H1 (cell line): ENCODE data around the gene MARCHF3. TPM values are rescaled to one million over a fixed set of nuclear protein-coding genes. Genes with fewer than 3 reads are reported as not detected.

Experiments
- CTCF ChIA-PET: fragments of 300-600 bp; sonication (Branson Sonifier 250); formaldehyde crosslinking; loops from one replicate; lab custom pipeline; 2021; ENCODE audit not compliant: partially characterized antibody; lab: Charles Lee
- POLR2A ChIA-PET: fragments of 300-600 bp; sonication (Branson Sonifier 250); formaldehyde crosslinking; loops from one replicate; lab custom pipeline; 2021; ENCODE audit warnings: inconsistent platforms; ENCODE audit not compliant: partially characterized antibody; lab: Charles Lee
- DNase-seq, 2 experiments: peaks; one replicate each; pipeline versions ENCODE4 v3.0.0 to v3.0.0-alpha.2; 2010 to 2022; ENCODE audit warnings: low spot score in 2 of 2, low read depth in 1 of 2, mixed read lengths in 1 of 2
- FAIRE-seq: peaks from 2 replicates; lab custom pipeline; 2011; peaks lifted over from hg19 to GRCh38; lab: Jason Lieb, UNC
- H2AFZ ChIP-seq: 2 replicates; pipeline ENCODE4 v1.8.1; 2012; ENCODE audit warnings: low read length, inconsistent platforms
- H2AK5ac ChIP-seq: 2 replicates; pipeline ENCODE4 v1.6.1; 2013; ENCODE audit warnings: low read depth, low read length
- H2BK120ac ChIP-seq: replicated peaks from 2 replicates; pipeline ENCODE3; 2013; ENCODE audit warnings: low read depth, low read length, inconsistent platforms
- H2BK12ac ChIP-seq: 2 replicates; pipeline ENCODE4 v1.6.1; 2013; ENCODE audit warnings: low read depth, low read length
- H2BK15ac ChIP-seq: 2 replicates; pipeline ENCODE4 v1.6.1; 2013; ENCODE audit warnings: low read length
- H2BK20ac ChIP-seq: 2 replicates; pipeline ENCODE4 v1.6.1; 2013; ENCODE audit warnings: low read length
- H2BK5ac ChIP-seq: 2 replicates; pipeline ENCODE4 v1.6.1; 2013; ENCODE audit warnings: low read depth, low read length
- H3K14ac ChIP-seq: 2 replicates; pipeline ENCODE4 v1.6.1; 2013; ENCODE audit warnings: inconsistent platforms; ENCODE audit not compliant: insufficient read length
- H3K18ac ChIP-seq: 2 replicates; pipeline ENCODE4 v1.6.1; 2013; ENCODE audit warnings: low read length; ENCODE audit errors: extremely low read depth
- H3K23ac ChIP-seq: 2 replicates; pipeline ENCODE4 v1.6.1; 2013; ENCODE audit warnings: inconsistent platforms; ENCODE audit not compliant: insufficient read length
- H3K23me2 ChIP-seq: 2 replicates; pipeline ENCODE4 v1.6.1; 2013; ENCODE audit warnings: low read depth, low read length
- H3K27ac ChIP-seq: 2 replicates; pipeline ENCODE4 v1.6.1; 2011; ENCODE audit warnings: low read depth, low read length, inconsistent platforms
- H3K27me3 ChIP-seq, 4 experiments: replicated peaks in 1 of 4; 1 replicate in 1 of 4; 2 replicates in 3 of 4; pipeline versions ENCODE4 v1.6.1 to v1.8.1; 2011 to 2013; ENCODE audit warnings: low read length in 3 of 4, mild to moderate bottlenecking in 3 of 4, inconsistent platforms in 2 of 4, mixed read lengths in 2 of 4, moderate library complexity in 1 of 4; ENCODE audit not compliant: control insufficient read depth in 3 of 4, insufficient read depth in 3 of 4; ENCODE audit errors: extremely low read depth in 1 of 4
- H3K36me3 ChIP-seq, 4 experiments: 2 replicates each; pipeline versions ENCODE4 v1.6.1 to v1.8.1; 2011 to 2013; ENCODE audit warnings: mild to moderate bottlenecking in 4 of 4, low read length in 3 of 4, moderate library complexity in 2 of 4, control low read depth in 1 of 4, inconsistent platforms in 1 of 4; ENCODE audit not compliant: insufficient read depth in 4 of 4, control insufficient read depth in 2 of 4
- H3K4ac ChIP-seq: replicated peaks from 2 replicates; pipeline ENCODE3; 2013; ENCODE audit warnings: low read length, low read depth, mixed read lengths, inconsistent platforms; ENCODE audit not compliant: insufficient read length
- H3K4me1 ChIP-seq, 4 experiments: replicated peaks in 1 of 4; 1 replicate in 1 of 4; 2 replicates in 3 of 4; pipeline versions ENCODE4 v1.6.1 to v1.8.1; 2011 to 2013; ENCODE audit warnings: low read length in 3 of 4, inconsistent platforms in 2 of 4, mixed read lengths in 1 of 4; ENCODE audit not compliant: insufficient read depth in 4 of 4, control insufficient read depth in 3 of 4
- H3K4me2 ChIP-seq, 2 experiments: 2 replicates each; pipeline versions ENCODE4 v1.6.1 to v1.8.1; 2011 to 2013; ENCODE audit warnings: low read depth in 2 of 2, low read length in 2 of 2, control low read depth in 1 of 2, inconsistent platforms in 1 of 2, mild to moderate bottlenecking in 1 of 2; ENCODE audit not compliant: insufficient read depth in 1 of 2
- H3K4me3 ChIP-seq, 4 experiments: fragments of 200-600, 300-600 bp in 1 of 4; sonication (generic), shearing (Covaris generic), sonication (Bioruptor Twin) in 1 of 4; 2 replicates each; pipeline versions ENCODE4 v1.5.1 to v1.8.1; 2011 to 2016; ENCODE audit warnings: low read length in 4 of 4, low read depth in 3 of 4, control low read depth in 2 of 4, inconsistent platforms in 2 of 4, mild to moderate bottlenecking in 2 of 4, mixed read lengths in 1 of 4, moderate library complexity in 1 of 4; ENCODE audit not compliant: insufficient read depth in 2 of 4; ENCODE audit errors: extremely low read depth in 1 of 4
- H3K56ac ChIP-seq: replicated peaks from 2 replicates; pipeline ENCODE3; 2013; ENCODE audit warnings: low read depth, mild to moderate bottlenecking, mixed read lengths, low read length, inconsistent platforms; ENCODE audit not compliant: insufficient read length
- H3K79me1 ChIP-seq: 2 replicates; pipeline ENCODE4 v1.6.1; 2013; ENCODE audit warnings: low read depth, low read length, control low read depth
- H3K79me2 ChIP-seq, 2 experiments: 2 replicates each; pipeline versions ENCODE4 v1.6.1 to v1.8.1; 2012 to 2013; ENCODE audit warnings: low read length in 2 of 2, mild to moderate bottlenecking in 2 of 2, inconsistent platforms in 1 of 2; ENCODE audit not compliant: insufficient read depth in 2 of 2, control insufficient read depth in 1 of 2
- H3K9ac ChIP-seq, 4 experiments: replicated peaks in 1 of 4; 1 replicate in 1 of 4; 2 replicates in 3 of 4; pipeline versions ENCODE4 v1.6.1 to v1.8.1; 2011 to 2013; ENCODE audit warnings: low read depth in 3 of 4, low read length in 3 of 4, control low read depth in 2 of 4, mild to moderate bottlenecking in 2 of 4, moderate library complexity in 2 of 4, inconsistent platforms in 1 of 4; ENCODE audit errors: extremely low read depth in 1 of 4
- H3K9me3 ChIP-seq, 2 experiments: 2 replicates each; pipeline versions ENCODE4 v1.6.1 to v1.8.1; 2012 to 2013; ENCODE audit warnings: mild to moderate bottlenecking in 2 of 2, moderate library complexity in 2 of 2, control low read depth in 1 of 2, inconsistent platforms in 1 of 2, low read depth in 1 of 2, low read length in 1 of 2, mixed read lengths in 1 of 2; ENCODE audit not compliant: insufficient read depth in 2 of 2
- H4K20me1 ChIP-seq, 2 experiments: replicated peaks in 1 of 2; 2 replicates each; pipeline versions ENCODE3 to v1.8.1; 2011 to 2013; ENCODE audit warnings: inconsistent platforms in 2 of 2, low read length in 2 of 2, mild to moderate bottlenecking in 1 of 2; ENCODE audit not compliant: insufficient read depth in 2 of 2, control insufficient read depth in 1 of 2
- H4K5ac ChIP-seq: 2 replicates; pipeline ENCODE4 v1.6.1; 2013; ENCODE audit warnings: low read length, low read depth, mixed read lengths, inconsistent platforms; ENCODE audit not compliant: insufficient read length
- H4K8ac ChIP-seq: 2 replicates; pipeline ENCODE4 v1.8.0; 2013; ENCODE audit warnings: mild to moderate bottlenecking, moderate library complexity, low read length, inconsistent platforms; ENCODE audit not compliant: insufficient read depth; ENCODE audit errors: extremely low read depth
- H4K91ac ChIP-seq: replicated peaks from 2 replicates; pipeline ENCODE3; 2013; ENCODE audit warnings: low read length, mixed read lengths, inconsistent platforms; ENCODE audit not compliant: insufficient read length
- MAFK ChIP-seq: IDR thresholded peaks from 2 replicates; pipeline ENCODE4 v1.6.1; 2012; ENCODE audit warnings: low read depth, mild to moderate bottlenecking, improper control_type of control experiment, low read length
- POLR2AphosphoS5 ChIP-seq: IDR thresholded peaks from 2 replicates; pipeline ENCODE4 v1.6.1; 2011; ENCODE audit warnings: low read depth, low read length
- SP4 ChIP-seq: IDR thresholded peaks from 2 replicates; pipeline ENCODE4 v1.6.1; 2012; ENCODE audit warnings: low read length, inconsistent platforms
- TAF7 ChIP-seq: optimal IDR thresholded peaks from 2 replicates; pipeline ENCODE3; 2011; ENCODE audit warnings: low read depth, mild to moderate bottlenecking, inconsistent platforms, low read length, moderate library complexity, borderline replicate concordance
- WGBS, 2 experiments: shearing (Covaris generic) in 1 of 2; methylation state at CpG; one replicate each; pipeline versions ENCODE4 v1.1.6 to v1.1.7; 2013 to 2015; ENCODE audit warnings: low lambda C conversion rate in 2 of 2, mixed read lengths in 2 of 2, inconsistent platforms in 1 of 2, low coverage in 1 of 2, missing lambda C conversion rate in 1 of 2; ENCODE audit not compliant: insufficient replicate concordance in 2 of 2, insufficient coverage in 1 of 2, insufficient read length in 1 of 2; ENCODE audit errors: extremely low coverage in 1 of 2, missing lambda C conversion rate in 1 of 2; 5-methylcytosine and 5-hydroxymethylcytosine counted together
- polyA plus RNA-seq, 7 experiments: library from polyadenylated mRNA; depleted of rRNA in 3 of 7; stranded (reverse) in 5 of 7; unstranded in 2 of 7; fragments of >200 nt in 5 of 7; fragments of 200-250 nt in 2 of 7; gene quantifications; 1 replicate in 5 of 7; 2 replicates in 1 of 7; 4 replicates in 1 of 7; pipeline versions ENCODE4 v1.2.1 to v1.2.3, GENCODE V29; 2011 to 2013; ENCODE audit warnings: missing spikeins in 2 of 7, mixed read lengths in 2 of 7
- total RNA-seq: library from RNA; stranded (reverse); fragmentation: NEBNext Ultra II Directional; extraction: Animal tissue kit (Norgen Biotek cat#: 25700); gene quantifications from 2 replicates; pipeline ENCODE4 v1.2.1, GENCODE V29; 2021

MARCHF3 gene
- total and polyA plus RNA-seq, 2 of the 8 experiments (the other 6 are each of a cell fraction or from before 2014, with no cell fraction given), result 12.0 to 16.9 TPM

GRCh38 chr5:126998201-126998631 is 32.1 kb downstream of the MARCHF3 start:
- Histone ChIP-seq H3K56ac (no peak overlapping the region), H3K4me1 (peaks cover 0 to 4% (median 0%) of the 10 kb centered on the region in 4 experiments; a peak in 2 of 7 replicates), H4K5ac (no peak overlapping the region), H3K27ac (no peak overlapping the region), H2AK5ac (0 out of 2 replicates have a peak overlapping the region, but pooled peaks have one; percentile 25), H3K14ac (no peak overlapping the region), H3K9ac (no peak overlapping the region), H2BK120ac (no peak overlapping the region), H3K4me3 (no peak overlapping the region), H4K20me1 (no peaks in the 10 kb centered on the region), H4K8ac (no peak overlapping the region), H2BK5ac (no peak overlapping the region), H3K79me2 (no peaks in the 10 kb centered on the region), H2BK20ac (no peak overlapping the region), H3K9me3 (no peaks in the 10 kb centered on the region), H3K23ac (no peak overlapping the region), H3K79me1 (no peaks in the 10 kb centered on the region), H3K18ac (no peak overlapping the region), H3K4ac (no peak overlapping the region), H3K4me2 (no peak overlapping the region), H3K36me3 (no peaks in the 10 kb centered on the region), H3K27me3 (no peaks in the 10 kb centered on the region), H4K91ac (no peak overlapping the region), H2AFZ (no peak overlapping the region), H3K23me2 (no peaks in the 10 kb centered on the region), H2BK12ac (no peak overlapping the region), H2BK15ac (no peak overlapping the region)
- WGBS, 2 experiments, result 70% methylated on average over 2 of the region's 2 CpGs; no CpG with 5 or more reads in 1 of the 2 experiments
- no peak for FAIRE-seq
- POLR2A ChIA-PET, result interaction anchor here (0.9 kb wide), 1 partner anchor 27 kb away, joined by 3 read pairs; no protein-coding TSS in a partner anchor
- no peak for DNase-seq
- CTCF ChIA-PET, result interaction anchor here (0.8 to 1.4 kb wide), 3 partner anchors 10 to 16 kb away, joined by 3 to 5 read pairs (median 5); no protein-coding TSS in a partner anchor
- TF ChIP-seq MAFK (no peak), TAF7 (no peak), POLR2AphosphoS5 (no peak), SP4 (no peak)
